Measurements from ENCODE around the gene PHACTR3. TPM values are rescaled to one million over a fixed set of nuclear protein-coding genes. Genes with fewer than 3 reads are reported as not detected.

The PHACTR3 gene
- total RNA-seq = 0.87 and 3.4 TPM in 2 replicates

DNA sequence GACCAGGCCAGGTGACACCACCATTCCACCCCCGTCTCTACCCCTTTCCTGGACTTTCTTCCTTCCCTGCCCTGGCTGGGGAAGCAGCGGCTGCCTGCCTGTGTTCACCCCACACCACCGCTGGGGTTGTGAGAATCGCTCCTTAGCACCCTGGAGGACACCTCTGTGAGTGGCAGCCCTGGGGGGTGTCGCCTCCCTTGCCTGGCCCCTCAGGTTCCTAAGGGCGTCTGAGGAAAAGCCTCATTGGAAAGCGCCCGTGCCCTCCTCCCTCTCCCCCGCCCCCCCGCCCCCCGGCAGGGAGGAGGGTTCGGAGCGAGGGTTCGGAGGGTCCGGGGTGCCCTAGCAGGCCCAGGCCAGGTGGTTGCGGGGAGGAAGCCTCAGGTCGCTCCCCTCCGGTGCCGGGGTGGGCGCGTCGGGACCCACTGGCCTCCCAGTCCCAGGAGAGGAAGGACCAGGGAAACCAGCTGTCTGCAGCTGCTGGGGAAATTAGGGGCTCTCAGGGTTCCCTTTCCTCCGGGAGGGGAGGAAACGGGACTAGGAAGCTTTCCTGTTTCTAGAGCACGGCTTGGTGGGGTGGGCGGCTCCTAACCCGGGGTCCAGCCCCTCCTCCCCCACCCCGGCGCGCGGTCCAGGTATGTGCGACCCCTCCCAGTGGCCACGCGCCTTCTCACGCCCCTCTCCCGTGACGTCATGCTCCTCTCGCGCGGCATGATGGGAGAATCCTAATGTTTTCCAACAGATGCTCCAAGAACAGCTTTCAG lies at the start of gene PHACTR3:
TSS of gene PHACTR3 (plus strand) at position 760 of the 761 bp plus-strand sequence. CDS start 475 bp downstream, outside the sequence.

